Fibroblast of mammary gland (primary cell): ENCODE measurements around the gene ACKR3.

Experiments used
- DNase-seq: peaks from one replicate; pipeline ENCODE4 v3.0.0-alpha.2; 2010; ENCODE audit warnings: low read depth
- H3K4me3 ChIP-seq: 2 replicates; pipeline ENCODE4 v1.5.1; 2011; ENCODE audit warnings: low read depth, mild to moderate bottlenecking, low read length, moderate library complexity; ENCODE audit not compliant: control insufficient read depth
- CTCF ChIP-seq: conservative IDR thresholded peaks from 2 replicates; pipeline ENCODE4 v1.5.1; 2011; ENCODE audit warnings: low read depth, low read length, inconsistent platforms; ENCODE audit not compliant: control insufficient read depth, insufficient read depth

Gene ACKR3

DNA sequence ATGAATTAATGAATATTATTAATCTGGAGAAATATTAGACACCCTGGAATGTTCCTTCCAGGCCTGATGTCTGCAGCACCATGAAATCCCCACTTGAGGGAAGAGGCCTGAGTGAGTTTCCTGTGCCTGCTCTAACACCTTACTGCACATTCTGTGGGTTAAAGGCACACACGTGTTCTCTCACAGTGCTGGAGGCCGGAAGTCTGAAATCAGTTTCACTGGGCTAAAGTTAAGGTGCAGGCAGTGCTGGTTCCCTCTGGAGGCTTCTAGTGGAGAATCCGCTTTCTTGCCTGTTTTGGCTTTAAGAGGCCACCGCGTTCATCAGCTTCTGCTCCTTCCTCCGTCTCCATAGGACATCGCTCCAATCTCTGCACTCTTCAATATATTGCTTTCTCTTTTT lies 48.7 kb downstream of the ACKR3 start:
- no peak for TF ChIP-seq CTCF
- no peak for DNase-seq
- no peak overlapping the region for H3K4me3 ChIP-seq

DNA sequence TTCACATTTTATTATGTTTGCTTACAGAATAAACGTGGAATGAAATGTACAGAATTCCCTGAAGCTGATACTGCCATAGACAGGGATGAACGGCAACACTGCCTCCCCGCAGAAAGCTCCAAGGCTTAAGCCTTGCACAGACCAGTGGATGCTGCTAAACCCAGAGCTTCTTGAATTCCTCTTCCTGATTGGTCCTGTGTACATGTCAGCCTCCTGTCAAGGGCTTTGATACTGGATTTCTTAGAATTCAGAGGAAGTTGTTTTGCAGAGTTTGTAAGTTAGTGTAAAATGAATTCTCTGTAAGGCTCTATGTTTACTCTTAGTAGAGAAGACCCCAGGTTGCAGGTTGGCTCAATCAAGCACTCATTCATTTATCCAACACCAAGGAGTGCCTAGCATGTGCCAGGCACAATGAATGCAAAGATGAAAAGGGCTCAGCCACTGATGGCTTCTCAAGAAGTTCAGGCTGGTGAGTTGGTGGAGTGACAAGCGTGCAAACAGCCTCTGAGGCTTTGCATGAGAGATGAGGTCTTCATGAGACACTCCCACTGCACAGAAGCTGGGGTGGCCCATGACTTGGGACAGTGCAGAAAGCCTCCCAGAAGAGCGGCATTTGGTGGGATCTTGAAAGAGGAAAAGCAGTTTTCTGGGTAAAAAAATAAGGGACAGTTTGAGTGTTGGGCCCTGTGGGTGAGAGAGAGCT lies 50.4 kb downstream of the ACKR3 start:
- no peak for DNase-seq
- TF ChIP-seq CTCF = no peak
- no peak overlapping the region for H3K4me3 ChIP-seq

DNA sequence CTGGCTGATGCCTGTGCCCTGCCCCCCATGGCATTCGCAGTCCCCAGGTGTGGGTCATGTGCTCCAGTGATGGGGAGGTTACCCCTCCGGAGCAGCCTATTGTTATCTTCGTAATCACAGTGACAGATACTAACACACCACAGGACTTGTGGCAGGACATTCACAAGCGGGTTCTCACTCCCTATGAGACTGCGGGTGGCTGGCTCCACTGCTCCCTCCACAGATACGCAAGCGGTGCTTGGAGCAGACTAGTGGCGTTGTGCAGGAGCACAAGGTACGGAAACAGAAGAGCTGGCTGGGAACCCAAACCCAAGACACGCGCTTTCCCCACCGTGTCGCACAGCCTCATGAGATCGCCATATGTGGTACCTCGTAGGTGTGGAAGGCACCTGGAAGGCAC lies 52.2 kb downstream of the ACKR3 start:
- H3K4me3 ChIP-seq = no peak overlapping the region
- no peak for TF ChIP-seq CTCF
- no peak for DNase-seq

DNA sequence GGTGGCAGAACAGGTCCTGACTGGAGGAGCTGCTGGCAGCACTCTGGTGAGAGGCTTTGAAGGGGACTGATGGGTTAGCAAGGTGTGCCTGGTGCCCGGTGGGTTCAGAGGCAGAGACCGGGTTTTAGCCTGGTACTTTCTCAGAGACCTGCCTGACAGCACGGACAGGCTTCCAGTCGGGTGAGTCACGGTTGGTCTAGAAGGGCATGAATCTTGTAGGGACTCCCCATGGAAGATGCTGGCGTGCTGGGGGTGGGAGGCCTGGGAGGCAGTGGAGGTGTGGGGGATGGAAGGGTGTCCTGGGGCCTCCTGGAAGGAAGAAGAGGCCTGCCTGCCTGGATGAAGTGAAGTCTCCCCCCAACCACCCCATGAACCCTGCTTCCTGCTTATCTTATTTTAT lies 52.6 kb downstream of the ACKR3 start:
- H3K4me3 ChIP-seq = no peak overlapping the region
- no peak for TF ChIP-seq CTCF
- no peak for DNase-seq

DNA sequence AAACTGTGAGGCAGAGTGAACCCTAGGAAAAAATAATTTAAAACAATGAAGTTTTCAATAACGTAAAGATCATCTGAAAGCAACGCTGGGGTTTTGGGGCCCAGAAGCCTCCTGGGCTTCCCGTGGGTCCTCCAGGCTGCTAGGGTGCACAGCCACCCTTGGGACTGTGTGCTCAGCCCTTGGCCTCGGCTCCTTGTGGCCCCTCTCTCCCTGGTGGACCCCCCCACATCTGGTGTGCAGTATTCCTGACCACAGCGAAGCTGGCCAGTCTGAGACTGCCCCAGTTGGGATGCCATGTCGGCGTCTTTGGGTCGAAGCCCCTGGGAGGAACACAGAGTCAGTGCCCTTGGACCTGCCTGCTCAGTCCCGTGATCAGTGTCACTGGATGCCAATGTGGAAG lies 53.0 kb downstream of the ACKR3 start:
- no peak overlapping the region for H3K4me3 ChIP-seq
- no peak for TF ChIP-seq CTCF
- DNase-seq = no peak

- H3K4me3 ChIP-seq = no peak overlapping the region
- no peak for TF ChIP-seq CTCF
- DNase-seq = no peak
Observed at GRCh38 chr2:236623816-236624215, 54.2 kb downstream of the ACKR3 start.
